Fibroblast of skin of back (primary cell): ENCODE results near the gene FUT4. TPM values are rescaled to one million over a fixed set of nuclear protein-coding genes. Genes with fewer than 3 reads are reported as not detected.
"Not testable (repeated sequence)": the region's sequence is repeated elsewhere in the genome, so short reads cannot be mapped to it uniquely, and the experiment has no call there.

Experiments used
- DNase-seq: peaks from one replicate; pipeline ENCODE4 v3.0.0-alpha.2; 2013
- polyA plus RNA-seq, 2 experiments: library from polyadenylated mRNA; unstranded; fragments of 120-200 nt; gene quantifications; one replicate each; pipeline ENCODE4 v1.2.1, GENCODE V29; 2013; ENCODE audit not compliant: insufficient read length in 2 of 2

FUT4 gene, protein sequence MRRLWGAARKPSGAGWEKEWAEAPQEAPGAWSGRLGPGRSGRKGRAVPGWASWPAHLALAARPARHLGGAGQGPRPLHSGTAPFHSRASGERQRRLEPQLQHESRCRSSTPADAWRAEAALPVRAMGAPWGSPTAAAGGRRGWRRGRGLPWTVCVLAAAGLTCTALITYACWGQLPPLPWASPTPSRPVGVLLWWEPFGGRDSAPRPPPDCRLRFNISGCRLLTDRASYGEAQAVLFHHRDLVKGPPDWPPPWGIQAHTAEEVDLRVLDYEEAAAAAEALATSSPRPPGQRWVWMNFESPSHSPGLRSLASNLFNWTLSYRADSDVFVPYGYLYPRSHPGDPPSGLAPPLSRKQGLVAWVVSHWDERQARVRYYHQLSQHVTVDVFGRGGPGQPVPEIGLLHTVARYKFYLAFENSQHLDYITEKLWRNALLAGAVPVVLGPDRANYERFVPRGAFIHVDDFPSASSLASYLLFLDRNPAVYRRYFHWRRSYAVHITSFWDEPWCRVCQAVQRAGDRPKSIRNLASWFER
- 5.1 TPM for polyA plus RNA-seq (2013, experiment 1 of 2; ENCODE audit: insufficient read length)
- polyA plus RNA-seq (2013, experiment 2 of 2; ENCODE audit: insufficient read length) = 4.5 TPM

DNA sequence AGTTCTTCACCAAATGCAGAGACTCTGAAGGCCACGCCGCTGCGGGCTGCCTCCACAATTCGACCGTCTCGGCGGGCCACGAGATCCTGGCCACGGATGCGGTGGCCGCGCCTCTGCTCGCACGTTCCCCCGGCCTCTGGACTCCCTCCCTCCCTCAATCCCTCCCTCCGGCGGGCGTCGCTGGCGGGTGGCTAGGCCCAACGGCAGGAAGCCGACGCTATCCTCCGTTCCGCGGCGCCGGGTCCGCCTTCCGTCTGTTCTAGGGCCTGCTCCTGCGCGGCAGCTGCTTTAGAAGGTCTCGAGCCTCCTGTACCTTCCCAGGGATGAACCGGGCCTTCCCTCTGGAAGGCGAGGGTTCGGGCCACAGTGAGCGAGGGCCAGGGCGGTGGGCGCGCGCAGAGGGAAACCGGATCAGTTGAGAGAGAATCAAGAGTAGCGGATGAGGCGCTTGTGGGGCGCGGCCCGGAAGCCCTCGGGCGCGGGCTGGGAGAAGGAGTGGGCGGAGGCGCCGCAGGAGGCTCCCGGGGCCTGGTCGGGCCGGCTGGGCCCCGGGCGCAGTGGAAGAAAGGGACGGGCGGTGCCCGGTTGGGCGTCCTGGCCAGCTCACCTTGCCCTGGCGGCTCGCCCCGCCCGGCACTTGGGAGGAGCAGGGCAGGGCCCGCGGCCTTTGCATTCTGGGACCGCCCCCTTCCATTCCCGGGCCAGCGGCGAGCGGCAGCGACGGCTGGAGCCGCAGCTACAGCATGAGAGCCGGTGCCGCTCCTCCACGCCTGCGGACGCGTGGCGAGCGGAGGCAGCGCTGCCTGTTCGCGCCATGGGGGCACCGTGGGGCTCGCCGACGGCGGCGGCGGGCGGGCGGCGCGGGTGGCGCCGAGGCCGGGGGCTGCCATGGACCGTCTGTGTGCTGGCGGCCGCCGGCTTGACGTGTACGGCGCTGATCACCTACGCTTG lies at the start of gene FUT4:
Gene FUT4 (plus strand): TSS at position 227 of the 951 bp plus-strand sequence. CDS start 213 bp downstream, at position 440.
- peak; percentile 89 for DNase-seq

DNA sequence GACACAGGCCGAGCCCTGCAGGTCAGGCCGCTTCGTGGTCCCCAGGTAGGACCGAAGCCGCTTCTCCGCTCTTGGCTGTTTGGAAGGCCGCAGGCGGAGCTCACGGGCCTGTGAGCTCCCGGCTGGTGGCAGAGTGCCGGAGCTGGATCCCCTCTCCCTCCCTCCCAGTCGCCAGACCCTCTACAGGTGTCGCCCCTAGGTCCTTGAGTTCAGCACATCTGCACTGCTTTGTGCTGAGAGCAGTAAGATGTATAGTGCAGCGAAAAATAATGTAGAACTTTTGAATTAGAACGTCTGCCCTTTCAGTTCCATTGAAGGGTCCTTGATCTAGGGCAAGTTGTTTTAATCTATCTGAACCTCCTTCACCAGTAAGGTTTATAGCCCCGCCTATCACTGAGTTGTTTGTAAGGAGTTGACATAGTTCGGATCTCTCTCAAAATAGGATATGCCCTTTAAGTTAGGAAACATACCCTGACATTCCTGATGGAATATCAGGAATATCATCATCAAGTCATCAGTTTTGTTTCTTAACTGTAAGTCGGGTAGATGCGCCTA lies 49.5 kb upstream of the FUT4 start:
- no peak for DNase-seq

- DNase-seq = no peak
Measured at GRCh38 chr11:94500181-94500580, 43.5 kb upstream of the FUT4 start.

DNA sequence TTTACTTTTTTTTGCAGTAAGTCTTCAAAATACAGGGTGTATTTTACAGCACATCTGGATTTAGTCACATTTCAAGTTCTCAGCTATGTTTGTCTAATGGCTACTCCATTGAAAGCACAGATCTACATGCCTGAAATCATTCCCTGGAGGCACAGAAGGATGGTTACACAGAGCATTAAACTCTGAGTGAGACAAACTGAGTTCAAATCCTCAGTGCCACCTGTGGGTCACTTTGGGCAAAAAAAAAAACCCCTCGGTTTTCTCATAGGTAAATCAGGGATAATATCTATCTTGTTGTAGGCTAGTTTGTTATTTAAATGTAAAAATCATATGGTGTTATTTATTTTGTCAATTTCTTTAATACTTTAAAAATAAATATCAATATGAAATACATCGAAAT lies 42.2 kb upstream of the FUT4 start:
- DNase-seq = no peak

DNA sequence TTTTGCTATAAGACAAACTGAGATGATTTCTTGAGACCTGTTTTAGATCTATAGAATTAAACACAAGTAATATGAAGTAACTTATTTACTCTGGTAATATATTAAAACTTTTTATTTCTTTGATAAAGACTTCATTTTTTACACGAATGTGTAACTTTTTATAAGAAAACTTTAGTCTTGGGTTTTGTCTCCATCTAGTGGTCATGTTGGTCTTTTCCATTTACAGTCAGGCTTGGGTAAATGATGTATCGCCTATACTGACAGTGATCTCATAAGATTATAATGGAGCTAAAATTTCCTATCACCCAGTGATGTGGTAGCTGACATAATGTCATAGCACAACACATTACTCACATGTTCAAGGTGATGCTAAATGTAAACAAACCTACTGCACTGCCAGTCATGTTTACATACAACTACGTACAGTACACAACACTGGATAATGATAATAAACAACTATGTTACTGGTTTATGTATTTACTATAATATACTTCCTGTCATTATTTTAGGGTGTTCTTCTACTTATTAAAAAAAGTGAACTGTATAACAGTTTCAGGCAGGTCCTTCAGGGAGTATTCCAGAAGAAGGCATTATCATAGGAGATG lies 38.9 kb upstream of the FUT4 start:
- DNase-seq = peak; percentile 72

GRCh38 chr11:94506513-94506912 lies 37.2 kb upstream of the FUT4 start:
- not testable (repeated sequence) for DNase-seq

GRCh38 chr11:94507485-94507884 lies 36.2 kb upstream of the FUT4 start:
- no peak for DNase-seq

DNA sequence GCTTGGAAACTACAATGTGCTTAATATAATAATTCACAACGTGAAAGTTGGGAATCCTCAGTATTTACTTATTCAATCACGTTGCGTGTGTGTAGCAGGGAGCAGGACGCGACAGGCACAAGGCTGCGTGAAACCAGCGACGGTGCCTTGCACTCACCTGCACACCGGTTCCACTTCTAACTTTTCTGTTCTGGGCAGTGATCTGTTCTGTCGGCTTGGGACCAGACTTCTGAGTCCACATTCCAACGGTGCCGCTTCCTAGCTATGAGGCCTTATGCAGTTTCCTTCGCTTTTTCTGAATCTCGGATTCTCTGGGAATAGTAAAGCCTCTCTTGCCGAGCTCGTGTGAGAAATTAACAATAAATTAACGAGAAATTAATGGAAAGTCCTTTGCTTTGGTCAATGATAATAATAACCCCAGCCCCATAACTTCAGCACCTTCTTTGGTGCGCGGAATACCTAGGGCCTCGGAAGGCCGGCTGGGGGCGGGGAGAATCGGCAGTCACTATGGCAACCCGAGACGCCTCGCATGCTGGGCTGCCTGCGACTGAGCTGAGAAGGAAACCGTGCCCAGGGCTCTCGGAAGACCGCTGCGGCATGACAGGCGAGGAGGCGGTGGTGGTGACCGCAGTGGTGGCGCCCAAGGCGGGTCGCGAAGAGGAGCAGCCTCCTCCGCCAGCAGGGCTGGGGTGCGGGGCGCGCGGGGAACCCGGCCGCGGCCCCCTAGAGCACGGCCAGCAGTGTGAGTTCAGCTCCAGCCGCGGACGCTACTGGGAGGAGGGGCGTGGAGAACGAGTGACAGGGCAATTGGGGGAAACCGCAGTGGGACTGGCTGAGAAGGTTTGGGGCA lies 31.6 kb upstream of the FUT4 start, which contains the start of gene C11orf97:
Gene C11orf97 (plus strand): TSS at position 530 of the 850 bp plus-strand sequence. CDS start 68 bp downstream, at position 598.
- peak; percentile 57 for DNase-seq

GRCh38 chr11:94513091-94513490 lies 30.6 kb upstream of the FUT4 start:
- no peak for DNase-seq

- no peak for DNase-seq
Measured at GRCh38 chr11:94515398-94515797, 28.3 kb upstream of the FUT4 start.

DNA sequence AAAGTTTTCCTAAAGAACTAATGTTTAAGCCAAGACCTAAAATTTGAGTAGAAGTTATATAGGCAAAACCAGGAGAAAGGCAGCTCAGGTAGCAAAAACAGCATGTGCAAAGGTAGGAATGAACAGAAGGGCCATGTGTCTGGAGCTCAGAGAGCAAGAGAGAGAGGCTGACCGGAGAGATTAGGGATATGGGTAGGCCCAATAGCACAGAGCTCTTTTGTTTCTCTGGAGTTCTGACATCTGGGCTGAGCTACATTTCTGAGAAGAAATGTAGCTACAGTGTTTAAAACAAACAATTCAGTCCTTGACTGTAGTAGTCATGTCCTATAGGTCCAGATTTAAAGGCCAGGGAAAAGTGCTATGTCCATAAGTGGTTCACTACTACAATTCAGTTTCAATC lies 27.0 kb upstream of the FUT4 start:
- no peak for DNase-seq

DNA sequence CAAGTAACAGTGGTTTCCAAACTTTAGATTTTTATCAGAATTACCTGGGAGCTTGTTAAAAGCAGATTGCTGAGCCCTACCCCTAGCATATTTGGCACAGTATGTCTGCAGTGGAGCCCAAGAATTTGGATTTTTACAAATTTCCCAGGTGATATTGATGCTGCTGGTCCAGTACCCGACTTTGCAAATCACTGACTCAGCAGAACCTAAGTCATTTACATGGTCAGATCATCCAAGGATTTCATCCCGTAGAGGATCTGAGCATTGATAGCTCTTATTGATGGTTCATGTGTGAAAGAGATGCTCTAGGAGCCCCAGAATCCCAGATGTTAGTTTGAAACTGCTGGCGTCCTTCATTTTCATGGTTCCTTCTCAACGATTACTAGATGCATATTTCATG lies 25.4 kb upstream of the FUT4 start:
- no peak for DNase-seq

- peak; percentile 52 for DNase-seq
Measured at GRCh38 chr11:94519478-94520084, 24.1 kb upstream of the FUT4 start.

- DNase-seq = peak; percentile 37
Measured at GRCh38 chr11:94521684-94522083, 22.0 kb upstream of the FUT4 start.

DNA sequence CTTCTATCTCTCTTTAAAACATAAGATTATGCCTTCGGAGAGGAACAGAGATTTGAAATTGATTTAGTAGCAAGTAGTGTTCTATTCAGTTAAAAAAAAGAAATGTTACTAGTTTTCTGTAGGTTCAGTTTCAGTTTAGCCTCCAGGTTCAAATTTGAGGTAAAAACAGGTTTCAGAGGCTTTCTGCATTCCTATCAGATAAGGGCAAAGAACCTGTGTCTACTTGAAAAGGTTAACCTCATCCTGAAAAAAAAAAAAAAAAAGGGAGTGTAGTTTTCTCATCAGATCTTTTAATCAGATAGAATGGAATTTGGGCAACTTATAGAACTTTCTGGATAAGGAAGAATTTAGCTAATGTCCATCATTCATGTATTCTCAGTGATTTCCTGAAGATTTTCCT lies 19.4 kb upstream of the FUT4 start:
- DNase-seq = no peak

DNA sequence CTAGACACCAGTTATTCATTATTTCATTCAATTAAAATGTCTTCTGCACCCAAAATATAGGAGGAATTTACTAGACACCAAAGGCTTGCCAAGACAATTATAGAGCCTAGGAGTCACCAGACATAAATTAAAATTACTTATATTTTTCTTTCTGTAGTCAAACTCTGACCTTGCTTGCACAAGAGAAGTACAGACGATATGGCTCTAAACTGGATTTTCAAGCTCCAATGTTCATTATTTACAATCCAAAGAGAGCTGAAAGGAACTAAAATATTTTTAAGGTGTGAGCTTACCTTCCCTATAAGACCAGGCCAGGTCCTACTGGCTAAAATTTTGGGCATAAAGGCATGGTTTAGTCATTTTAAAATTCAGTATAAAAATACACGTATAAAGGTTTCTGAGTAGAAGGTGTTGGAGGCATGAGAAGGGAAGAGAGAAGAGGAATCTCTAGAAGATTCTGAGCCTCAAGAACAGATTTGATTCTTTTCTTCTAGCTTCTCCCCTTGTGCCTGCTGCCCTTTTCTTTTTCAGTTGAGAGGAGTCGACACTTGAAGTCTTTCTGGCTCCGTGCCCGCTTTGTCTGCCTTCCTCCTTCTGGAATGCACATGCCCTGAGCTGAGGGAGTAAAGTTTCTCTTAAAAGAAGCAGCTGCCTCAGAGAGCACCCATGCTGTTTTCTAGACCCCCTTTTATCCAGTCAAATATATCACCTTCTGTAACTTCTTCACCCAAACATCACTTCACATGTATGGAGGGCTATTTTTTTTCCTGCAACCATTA lies 18.0 kb upstream of the FUT4 start:
- peak; percentile 88 for DNase-seq

- no peak for DNase-seq
Measured at GRCh38 chr11:94526645-94527438, 16.9 kb upstream of the FUT4 start.

DNA sequence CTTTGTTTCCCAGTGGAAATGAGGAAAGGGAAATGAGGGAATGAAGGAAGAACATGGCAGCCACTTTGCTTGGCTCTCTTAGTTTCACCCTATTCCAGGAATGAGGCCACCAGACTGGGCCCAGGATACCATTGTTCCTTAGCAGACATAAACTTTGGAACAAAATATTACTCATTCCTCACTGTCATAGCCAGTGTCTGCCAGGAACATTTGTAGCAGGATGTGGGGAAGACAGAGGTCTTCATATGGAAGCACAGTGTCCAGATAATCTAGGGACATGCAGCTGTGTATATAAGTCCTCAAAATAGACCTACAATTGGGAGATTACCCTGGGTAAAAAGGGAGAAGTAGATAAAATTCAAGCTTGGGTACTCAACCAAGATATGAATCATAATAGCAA lies 15.2 kb upstream of the FUT4 start:
- DNase-seq = peak; percentile 67

DNA sequence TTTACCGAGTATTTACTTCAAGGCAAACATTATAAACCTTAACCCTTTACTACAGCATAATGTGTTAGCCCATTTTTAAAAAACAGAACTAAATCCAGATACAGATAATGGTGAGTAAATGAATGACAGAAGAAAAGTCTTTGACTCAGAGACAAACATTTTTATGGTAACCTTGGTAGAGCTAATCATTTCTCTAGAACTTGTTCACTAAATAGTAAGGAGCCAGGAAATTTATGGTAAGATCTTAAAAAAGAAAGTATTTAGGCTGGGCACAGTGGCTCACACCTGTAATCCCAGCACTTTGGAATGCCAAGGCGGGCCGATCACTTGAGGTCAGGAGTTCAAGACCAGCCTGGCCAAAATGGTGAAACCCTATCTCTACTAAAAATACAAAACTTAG lies 11.5 kb upstream of the FUT4 start:
- DNase-seq = no peak
